ENCODE data around the gene SLF1. TPM values are rescaled to one million over a fixed set of nuclear protein-coding genes. Genes with fewer than 3 reads are reported as not detected.

The SLF1 gene
- total RNA-seq, 1 experiment from 2014 or later: 7.9 TPM

DNA sequence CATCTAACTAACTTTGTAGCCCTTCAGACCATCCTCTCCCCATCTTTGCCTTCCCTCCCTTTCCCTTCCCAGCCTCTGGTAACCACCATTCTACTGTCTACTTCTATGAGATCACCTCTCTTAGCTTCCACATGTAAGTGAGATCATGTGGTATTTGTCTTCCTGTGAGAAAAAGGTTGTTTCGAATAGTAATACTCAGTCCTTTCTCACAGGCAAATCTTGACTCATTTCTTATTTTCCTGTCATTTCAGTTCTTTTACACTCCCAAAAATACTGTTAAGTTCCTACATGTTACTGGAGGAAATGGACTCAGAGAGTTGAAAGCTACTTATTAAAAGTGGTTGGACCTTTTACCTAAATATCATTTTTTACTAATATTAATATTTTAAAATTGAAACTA, 82.1 kb downstream of the SLF1 start:
- H3K4me1 Mint-ChIP-seq (ENCODE audit: low read depth, unreplicated experiment): no peaks in the 10 kb centered on the region
- ChIA-PET CTCF (no interaction called here), POLR2A (no interaction called here)
- no peaks in the 10 kb centered on the region for H3K9me3 Mint-ChIP-seq (ENCODE audit: unreplicated experiment)
- intact Hi-C loops (cut with micrococcal nuclease; ENCODE audit: unreplicated experiment): no loop called here
- no peak overlapping the region for H3K4me3 ChIP-seq (ENCODE audit: low read depth, low read length)
- no peak overlapping the region for H3K27ac Mint-ChIP-seq (ENCODE audit: unreplicated experiment)
- no peaks in the 10 kb centered on the region for H3K4me1 ChIP-seq
- H3K36me3 ChIP-seq (ENCODE audit: control insufficient read depth, insufficient read depth, low read length): no peaks in the 10 kb centered on the region
- H3K4me3 Mint-ChIP-seq (ENCODE audit: unreplicated experiment): no peak overlapping the region
- H3K27me3 ChIP-seq (replicated peaks; ENCODE audit: control insufficient read depth, insufficient read depth, low read length): no peaks in the 10 kb centered on the region
- no peak for TF ChIP-seq CTCF (IDR thresholded peaks at IDR 0.05; ENCODE audit: insufficient read depth in 1 of 2, low read depth in 1 of 2, low read length in 1 of 2, severe bottlenecking in 1 of 2, unreplicated experiment in 1 of 2)
- BruUV-seq (replicated peaks): no TSS peak
- no peaks in the 10 kb centered on the region for H3K36me3 Mint-ChIP-seq (ENCODE audit: insufficient read depth, unreplicated experiment)
- H3K9me3 ChIP-seq: no peaks in the 10 kb centered on the region
- DNase-seq: no peak
- no peaks in the 10 kb centered on the region for H3K27me3 Mint-ChIP-seq (ENCODE audit: insufficient read depth, unreplicated experiment)

DNA sequence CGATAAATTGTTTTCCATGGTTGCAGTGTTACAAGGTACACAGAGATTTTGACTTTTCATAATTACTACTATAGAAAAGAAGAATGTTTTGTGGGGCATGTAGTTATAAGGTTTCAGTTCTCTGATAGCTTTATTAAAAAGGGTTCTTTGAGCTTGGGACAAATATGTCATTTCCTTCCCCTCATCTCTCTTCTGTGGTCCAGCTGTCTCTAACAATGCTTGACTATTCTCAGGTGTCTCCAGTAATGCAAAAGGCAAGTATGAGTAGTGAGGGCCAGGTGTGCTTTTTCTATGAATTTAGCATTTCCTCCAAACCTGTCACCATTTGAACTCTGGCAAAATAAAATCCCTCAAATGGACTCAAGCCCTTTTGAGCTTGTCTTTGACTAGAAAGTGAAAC, 84.3 kb downstream of the SLF1 start:
- H3K36me3 ChIP-seq (ENCODE audit: control insufficient read depth, insufficient read depth, low read length): no peaks in the 10 kb centered on the region
- Mint-ChIP-seq H3K4me1 (ENCODE audit: low read depth, unreplicated experiment) (peaks cover 9% of the 10 kb centered on the region), H3K4me3 (ENCODE audit: unreplicated experiment) (no peak overlapping the region), H3K27me3 (ENCODE audit: insufficient read depth, unreplicated experiment) (no peaks in the 10 kb centered on the region), H3K27ac (ENCODE audit: unreplicated experiment) (no peak overlapping the region), H3K9me3 (ENCODE audit: unreplicated experiment) (no peaks in the 10 kb centered on the region), H3K36me3 (ENCODE audit: insufficient read depth, unreplicated experiment) (no peaks in the 10 kb centered on the region)
- no peaks in the 10 kb centered on the region for H3K4me1 ChIP-seq
- CTCF ChIA-PET: interaction anchor here (1.7 kb wide), 1 partner anchor 35 kb away, joined by 5 read pairs; no protein-coding TSS in a partner anchor
- DNase-seq: no peak
- intact Hi-C loops (cut with micrococcal nuclease; ENCODE audit: unreplicated experiment): no loop called here
- H3K27me3 ChIP-seq (replicated peaks; ENCODE audit: control insufficient read depth, insufficient read depth, low read length): no peaks in the 10 kb centered on the region
- POLR2A ChIA-PET: no interaction called here
- no peak overlapping the region for H3K4me3 ChIP-seq (ENCODE audit: low read depth, low read length)
- TF ChIP-seq CTCF (IDR thresholded peaks at IDR 0.05; ENCODE audit: insufficient read depth in 1 of 2, low read depth in 1 of 2, low read length in 1 of 2, severe bottlenecking in 1 of 2, unreplicated experiment in 1 of 2): no peak
- no peaks in the 10 kb centered on the region for H3K9me3 ChIP-seq
- no TSS peak for BruUV-seq (replicated peaks)

GRCh38 chr5:94705427-94705826, 87.0 kb downstream of the SLF1 start:
- no peak for DNase-seq
- H3K4me1 Mint-ChIP-seq (ENCODE audit: low read depth, unreplicated experiment): peaks cover 9% of the 10 kb centered on the region
- peaks cover 4% of the 10 kb centered on the region; the same call in 1 of the 2 replicates for H3K4me1 ChIP-seq
- H3K4me3 Mint-ChIP-seq (ENCODE audit: unreplicated experiment): no peak overlapping the region
- H3K9me3 ChIP-seq: no peaks in the 10 kb centered on the region
- TF ChIP-seq CTCF (IDR thresholded peaks at IDR 0.05; ENCODE audit: insufficient read depth in 1 of 2, low read depth in 1 of 2, low read length in 1 of 2, severe bottlenecking in 1 of 2, unreplicated experiment in 1 of 2): no peak
- H3K9me3 Mint-ChIP-seq (ENCODE audit: unreplicated experiment): no peaks in the 10 kb centered on the region
- H3K27me3 ChIP-seq (replicated peaks; ENCODE audit: control insufficient read depth, insufficient read depth, low read length): no peaks in the 10 kb centered on the region
- H3K36me3 Mint-ChIP-seq (ENCODE audit: insufficient read depth, unreplicated experiment): peaks cover 5% of the 10 kb centered on the region
- no peaks in the 10 kb centered on the region for H3K36me3 ChIP-seq (ENCODE audit: control insufficient read depth, insufficient read depth, low read length)
- ChIA-PET POLR2A (no interaction called here), CTCF (no interaction called here)
- no peak overlapping the region for H3K4me3 ChIP-seq (ENCODE audit: low read depth, low read length)
- intact Hi-C loops (cut with micrococcal nuclease; ENCODE audit: unreplicated experiment): no loop called here
- H3K27me3 Mint-ChIP-seq (ENCODE audit: insufficient read depth, unreplicated experiment): no peaks in the 10 kb centered on the region
- H3K27ac Mint-ChIP-seq (ENCODE audit: unreplicated experiment): no peak overlapping the region
- no TSS peak for BruUV-seq (replicated peaks)
